NOMO-1 treated with dmso at 0.1 percent for 144 hours (cell line): ENCODE data around the gene RBFOX1.

Experiments
- DNase-seq: peaks from one replicate; lab custom pipeline; 2025; ENCODE audit not compliant: unreplicated experiment; lab: John Stamatoyannopoulos, UW

Gene RBFOX1

DNA sequence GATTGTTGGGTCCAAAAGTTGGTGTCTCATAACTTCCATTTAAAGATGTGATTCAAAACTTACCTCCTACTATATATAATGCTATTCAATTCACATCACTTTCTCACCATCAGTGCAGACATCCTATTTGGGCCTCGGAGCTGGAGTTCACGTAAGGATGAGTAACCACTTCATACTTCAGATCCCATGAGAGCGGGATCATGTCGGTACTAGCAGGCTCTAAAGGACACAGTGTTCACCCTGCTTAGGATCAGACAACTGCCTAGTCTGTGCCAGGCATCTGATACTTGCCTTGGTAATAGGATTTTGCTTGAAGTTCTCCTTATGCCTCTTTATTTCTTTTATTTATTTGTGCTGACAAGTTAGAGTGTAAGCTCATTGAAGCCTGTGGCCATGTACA is 39.5 kb downstream of the RBFOX1 start:
- DNase-seq = no peak

DNA sequence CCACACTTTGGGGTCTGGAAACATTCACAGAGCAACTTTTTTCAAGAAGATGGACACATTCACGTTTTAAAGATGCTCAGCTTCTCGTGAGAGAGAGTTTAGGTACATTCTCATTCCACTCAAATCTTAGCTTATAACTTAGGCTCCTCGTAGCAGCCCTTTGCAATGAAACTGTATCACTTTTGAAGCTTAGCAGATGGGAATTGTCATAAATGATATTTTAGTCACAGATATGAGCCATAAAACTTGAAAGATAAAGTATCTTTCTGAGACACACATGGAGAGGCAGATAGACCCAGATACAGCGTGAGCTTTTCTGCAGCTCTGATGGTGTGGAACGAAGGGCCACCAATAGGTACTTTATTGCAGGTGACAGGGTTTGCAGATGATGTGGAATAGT is 41.1 kb downstream of the RBFOX1 start:
- no peak for DNase-seq

DNA sequence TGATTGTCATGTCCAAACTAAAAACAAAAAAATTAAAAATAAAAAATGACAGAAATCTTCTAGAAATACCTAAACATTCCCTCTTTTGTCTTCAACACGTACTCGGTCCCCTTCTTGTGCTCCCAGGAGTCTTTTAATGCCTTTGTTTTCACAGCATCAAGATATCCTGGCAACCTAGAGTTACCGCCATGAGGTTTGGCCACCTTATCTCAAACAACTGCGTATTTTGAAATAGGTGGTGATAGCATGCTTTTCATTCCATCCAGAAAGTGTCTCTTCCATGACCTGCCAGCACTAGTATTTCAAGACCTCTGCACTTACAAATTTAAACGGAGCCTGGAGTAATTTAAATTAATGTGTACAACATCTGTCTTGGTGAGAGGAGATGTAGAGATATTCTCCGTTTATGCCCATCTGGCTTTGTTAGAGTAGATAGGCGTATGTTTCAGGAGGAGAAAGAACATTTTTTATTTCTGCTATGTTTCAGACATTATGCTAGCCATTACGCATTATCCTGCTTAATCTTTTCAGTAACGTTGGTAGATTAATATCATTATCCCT is 42.0 kb downstream of the RBFOX1 start:
- DNase-seq = no peak

DNA sequence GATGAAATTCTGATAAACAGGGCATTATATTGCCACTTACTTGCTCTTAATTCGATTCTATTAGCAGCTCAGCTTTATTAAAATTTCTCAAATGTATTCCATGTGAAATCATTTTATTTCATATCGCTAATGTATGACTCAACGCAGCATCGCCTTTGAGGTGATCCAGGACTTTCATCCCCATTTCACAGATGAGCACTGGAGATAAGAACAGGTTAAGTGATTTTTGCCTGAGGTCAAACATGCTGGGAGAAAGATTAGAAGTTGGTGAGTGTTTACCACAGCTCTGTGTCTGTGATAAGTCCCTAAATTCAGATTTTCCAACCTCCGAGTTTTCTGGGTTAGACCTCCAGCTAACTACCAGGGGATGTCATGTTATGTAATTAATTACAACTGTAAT is 43.6 kb downstream of the RBFOX1 start:
- no peak for DNase-seq

DNA sequence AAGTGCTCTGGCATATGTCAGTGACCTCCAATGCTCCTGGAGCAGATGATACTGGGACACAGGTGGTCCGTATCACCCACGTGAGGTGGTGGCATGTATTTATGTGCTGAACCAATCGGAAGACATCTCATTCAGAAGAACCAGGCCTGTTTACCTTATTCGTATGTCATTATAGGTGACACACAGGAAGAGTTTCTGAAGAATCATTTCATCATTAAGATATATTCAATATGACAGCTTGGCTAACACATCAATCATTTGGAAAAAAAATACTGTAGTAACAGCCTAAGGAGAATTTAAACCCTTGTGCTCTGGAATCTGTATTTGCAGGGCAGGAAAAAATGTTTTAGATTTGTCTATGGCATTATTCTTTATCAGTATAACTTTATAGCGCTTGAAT is 44.6 kb downstream of the RBFOX1 start:
- no peak for DNase-seq

DNA sequence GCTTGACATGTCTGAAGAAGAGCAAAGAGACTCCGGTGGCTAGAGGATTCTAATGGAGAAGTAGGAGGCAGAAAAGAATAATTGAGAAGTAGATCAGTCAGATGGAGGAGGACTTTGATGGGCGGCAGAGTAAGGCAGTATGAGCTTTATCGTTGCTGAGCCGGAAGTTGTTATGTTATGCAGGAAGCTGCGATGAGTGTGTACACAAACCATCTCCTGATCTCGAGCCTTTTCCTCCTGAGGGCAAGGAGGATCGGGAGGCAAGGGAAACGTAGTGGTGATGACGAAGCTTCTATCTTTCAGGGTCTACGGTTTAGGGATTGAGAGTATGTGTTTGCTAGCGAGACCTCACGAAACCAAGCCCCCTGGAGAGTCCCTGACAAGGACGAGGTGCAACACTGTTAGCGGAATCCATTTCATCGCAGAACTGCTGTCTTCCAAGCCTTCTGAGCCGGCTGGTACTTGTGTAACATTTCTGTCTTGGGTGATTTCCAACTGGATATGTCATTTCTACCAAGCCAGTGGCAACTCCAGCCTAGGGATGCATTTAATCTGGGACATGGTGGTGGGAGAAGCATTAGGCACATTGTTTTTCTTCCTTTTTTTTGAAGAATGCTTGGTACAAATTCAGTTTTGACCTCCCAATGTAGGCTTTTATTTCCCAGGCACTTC is 45.5 kb downstream of the RBFOX1 start:
- no peak for DNase-seq

DNA sequence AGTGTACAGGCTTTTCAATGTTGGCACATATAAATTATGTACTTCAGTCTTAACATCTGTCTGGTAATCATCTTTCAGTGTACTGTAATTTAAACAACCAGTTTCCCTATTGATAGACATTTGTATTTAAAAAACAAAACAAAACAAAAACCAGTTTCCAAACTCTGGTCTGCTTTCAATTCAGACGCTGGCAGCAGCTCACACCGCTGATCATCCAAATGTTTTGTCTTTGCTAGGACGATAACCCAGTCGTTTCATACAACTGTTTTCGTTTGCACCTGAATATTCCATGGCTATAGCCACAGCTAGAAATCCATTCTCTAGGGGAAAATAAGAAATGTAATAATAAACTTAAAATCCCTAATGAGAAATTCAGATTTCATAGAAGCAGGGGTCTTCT is 47.8 kb downstream of the RBFOX1 start:
- DNase-seq = no peak

DNA sequence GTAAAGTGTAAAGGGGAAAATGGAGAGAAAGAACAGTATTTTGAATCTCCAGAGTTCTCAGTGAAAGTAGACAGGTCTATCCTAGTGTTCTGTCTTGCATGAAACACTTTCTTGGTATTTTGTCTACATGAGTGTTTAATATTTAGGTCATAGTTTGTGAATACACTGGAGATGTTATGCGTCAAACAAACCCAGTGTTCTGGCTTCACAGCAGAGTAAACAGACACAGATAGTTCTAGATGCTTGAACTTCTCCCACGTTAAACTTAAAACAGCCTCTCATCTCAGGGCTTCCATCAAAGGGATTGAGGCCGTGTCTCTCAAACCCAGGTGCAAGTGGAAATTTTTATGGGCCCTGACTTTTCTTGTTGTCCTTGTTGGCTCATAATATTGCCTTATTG is 48.3 kb downstream of the RBFOX1 start:
- no peak for DNase-seq

DNA sequence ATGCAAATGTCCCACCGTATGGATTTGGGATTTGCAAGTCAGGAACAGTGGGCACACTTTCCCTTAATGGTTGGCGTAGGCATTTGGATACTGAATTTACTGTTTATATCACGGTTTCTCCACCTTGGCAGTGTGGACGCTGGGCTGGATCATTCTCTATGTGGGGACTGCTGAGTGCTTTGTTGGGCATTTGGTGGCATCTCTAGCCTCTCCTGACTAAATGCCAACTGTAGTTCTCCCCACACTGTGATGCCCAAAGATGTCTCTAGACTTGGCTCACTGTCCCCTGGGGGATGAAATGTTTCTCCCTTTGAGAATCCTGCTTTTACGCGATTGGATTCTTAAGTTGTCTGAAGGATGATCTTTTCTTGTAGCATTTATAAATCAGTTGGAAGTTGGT is 49.0 kb downstream of the RBFOX1 start:
- DNase-seq = no peak

DNA sequence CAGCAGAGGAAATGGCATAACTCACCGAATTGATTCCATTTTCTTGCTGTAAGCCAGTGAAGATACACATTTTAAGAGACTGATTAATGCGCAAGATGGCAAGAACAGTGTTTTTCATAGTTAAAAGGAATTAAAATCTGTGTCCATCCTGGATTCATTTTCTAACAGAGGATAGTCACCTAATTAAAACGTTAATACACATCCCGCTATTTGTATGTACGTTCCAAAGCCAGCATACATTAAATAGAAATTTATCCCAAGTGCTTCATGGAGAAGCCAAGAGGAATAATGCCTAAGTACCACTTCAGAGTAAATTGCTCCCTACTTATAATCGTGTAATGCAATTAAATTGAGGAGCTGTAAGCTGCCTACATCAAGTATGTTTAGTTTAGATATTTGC is 49.9 kb downstream of the RBFOX1 start:
- no peak for DNase-seq

DNA sequence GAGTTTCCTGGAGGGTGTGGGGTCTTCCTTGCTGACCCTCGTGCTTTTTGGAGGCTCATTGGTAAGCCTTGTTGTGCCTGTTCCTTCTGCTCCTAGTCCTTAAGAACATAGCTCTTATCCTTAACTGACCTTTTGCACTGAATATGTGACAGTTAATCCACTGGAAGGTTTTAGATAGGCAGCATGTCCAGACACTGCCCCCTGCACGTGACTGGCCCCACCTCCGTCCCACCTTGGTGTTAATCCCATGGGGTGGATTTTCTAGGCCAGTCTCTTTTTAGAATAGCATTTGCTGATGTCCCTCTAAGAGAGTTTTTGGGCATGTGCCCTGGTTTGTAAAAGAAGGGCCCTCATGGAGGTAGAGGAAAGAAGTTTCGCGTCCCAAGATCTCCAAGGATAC is 58.3 kb downstream of the RBFOX1 start:
- DNase-seq = no peak

DNA sequence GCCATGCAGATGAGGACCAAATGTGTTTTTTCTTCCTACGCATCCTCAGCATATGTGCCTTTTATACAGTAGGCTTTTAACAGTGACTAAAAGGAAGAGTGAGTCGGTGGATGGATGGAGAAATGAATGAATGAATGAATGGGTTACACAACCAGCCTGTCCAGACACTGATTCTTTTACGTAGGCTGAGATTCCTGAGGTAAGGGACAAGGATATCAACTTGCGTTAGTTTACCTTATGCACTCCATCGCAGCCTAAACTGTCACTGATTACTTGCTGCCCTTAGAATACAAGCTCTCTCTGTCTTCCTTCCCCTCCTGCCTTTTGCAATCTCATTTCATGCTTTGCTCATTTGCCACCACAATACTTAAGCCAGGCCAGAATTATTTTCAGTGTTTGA is 59.0 kb downstream of the RBFOX1 start:
- DNase-seq = no peak

DNA sequence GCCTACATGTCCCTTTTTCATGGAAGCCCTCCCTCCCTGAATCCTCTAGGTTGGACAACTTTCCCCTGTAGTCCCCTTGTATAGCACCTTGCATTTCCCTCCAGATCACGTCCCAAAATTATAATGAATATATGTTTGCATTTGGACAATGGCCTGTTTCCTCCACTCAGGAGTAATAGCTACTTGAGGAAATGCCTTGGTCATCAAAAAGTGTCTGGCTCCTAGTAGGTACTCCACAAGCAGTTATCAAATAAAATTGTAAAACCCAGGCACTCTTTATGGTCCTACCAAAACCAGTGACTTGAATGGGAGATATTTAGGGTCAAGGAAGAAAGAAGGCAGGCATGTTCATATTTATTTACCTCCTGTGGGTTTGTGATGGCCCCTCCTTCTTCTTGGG is 59.6 kb downstream of the RBFOX1 start:
- no peak for DNase-seq

DNA sequence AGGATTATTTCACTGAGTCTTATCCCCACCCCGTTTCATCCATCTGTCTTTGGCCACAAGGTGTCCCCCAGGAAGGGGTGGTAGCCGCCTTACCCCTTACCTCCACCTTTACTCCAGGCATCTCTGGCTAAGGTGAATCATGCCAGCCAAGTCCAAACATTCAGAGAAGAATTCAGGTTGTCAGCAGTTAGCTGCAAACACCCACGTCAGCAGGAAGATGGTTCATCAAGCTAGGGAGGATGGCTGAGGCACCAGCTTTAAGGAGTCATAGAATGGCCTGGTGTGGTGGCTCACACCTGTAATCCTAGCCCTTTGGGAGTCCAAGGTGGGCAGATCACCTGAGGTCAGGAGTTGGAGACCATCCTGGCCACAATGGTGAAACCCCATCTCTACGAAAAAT is 61.0 kb downstream of the RBFOX1 start:
- no peak for DNase-seq

DNA sequence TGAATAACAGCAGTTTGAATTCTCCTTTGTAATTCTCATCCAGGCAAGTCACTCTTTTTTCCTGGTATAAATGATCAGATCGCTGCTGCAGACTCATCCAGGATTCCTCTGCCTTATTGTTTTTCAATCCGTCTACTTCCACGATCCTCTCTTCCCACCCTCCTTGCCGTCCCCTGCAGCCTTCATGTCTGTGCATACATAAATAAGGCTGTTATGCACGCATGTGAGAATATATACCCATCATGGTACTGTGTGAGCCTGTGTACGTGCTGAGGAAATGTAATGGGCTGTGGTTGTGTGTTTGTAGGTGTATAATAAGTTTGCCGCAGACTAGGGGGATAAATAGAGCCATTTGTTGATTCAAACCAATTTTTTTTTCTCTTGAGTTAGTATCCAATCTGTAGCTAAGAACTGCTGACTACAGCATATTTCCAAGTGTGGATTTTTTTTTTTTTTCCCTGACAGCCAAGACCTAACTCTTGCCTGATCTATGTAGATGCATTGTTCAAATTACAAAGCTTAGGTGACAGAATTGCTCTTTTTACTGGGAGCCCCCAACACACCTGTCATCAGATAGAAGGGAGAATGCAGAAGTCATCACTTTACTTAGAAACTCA is 62.2 kb downstream of the RBFOX1 start:
- no peak for DNase-seq

DNA sequence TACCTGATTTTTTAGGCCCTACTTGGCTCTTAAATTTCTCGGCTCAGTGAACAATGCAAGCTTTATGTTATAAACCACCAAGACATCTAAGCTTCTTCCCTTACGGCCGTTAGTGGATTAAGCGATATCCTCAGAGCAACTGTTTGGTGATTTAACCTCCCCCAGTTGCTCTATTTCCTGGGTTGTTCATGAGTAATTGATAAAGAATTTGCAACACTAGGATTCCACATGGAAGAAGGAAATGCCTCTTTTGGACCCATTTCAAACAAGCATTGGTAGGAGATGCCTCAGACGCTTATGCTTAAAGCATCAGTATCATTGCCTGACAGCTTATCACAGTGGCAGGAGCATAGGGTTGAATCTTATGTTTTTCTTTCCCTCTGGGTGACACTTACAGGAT is 65.3 kb downstream of the RBFOX1 start:
- DNase-seq = no peak

DNA sequence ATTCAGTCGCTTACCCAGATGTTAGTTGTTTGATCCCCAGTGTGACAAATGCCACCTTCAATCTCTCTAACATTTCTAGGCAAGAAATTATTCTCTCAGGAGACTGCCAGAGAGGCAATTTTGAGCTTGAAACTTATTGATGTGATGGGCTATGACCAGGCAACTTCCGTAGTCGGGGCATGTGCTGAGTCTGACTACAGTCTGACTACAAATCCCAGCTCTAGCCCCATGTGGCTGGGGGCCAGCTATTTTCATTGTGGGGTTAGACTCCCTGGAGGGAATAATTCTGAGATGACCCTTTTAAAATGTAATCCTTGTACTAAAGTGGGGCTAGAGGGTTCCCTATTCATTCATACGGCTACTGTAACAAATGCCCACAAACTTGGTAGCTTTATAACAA is 65.9 kb downstream of the RBFOX1 start:
- DNase-seq = no peak

DNA sequence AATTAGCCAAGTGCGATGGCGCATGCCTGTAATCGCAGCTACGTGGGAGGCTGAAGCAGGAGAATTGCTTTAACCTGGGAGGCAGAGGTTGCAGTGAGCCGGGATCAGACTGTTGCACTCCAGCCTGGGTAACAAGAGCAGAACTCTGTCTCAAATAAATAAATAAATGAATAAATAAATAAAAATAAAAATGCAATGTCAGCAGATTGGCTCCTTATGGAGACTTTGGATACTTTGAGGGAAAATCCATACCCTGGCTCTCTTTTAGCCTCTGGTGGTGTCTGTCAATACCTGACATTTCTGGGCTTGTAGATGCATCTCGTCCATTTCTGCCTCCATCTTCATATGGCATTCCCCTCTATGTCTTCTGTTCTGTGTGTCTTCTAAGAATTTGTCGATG is 66.7 kb downstream of the RBFOX1 start:
- no peak for DNase-seq

DNA sequence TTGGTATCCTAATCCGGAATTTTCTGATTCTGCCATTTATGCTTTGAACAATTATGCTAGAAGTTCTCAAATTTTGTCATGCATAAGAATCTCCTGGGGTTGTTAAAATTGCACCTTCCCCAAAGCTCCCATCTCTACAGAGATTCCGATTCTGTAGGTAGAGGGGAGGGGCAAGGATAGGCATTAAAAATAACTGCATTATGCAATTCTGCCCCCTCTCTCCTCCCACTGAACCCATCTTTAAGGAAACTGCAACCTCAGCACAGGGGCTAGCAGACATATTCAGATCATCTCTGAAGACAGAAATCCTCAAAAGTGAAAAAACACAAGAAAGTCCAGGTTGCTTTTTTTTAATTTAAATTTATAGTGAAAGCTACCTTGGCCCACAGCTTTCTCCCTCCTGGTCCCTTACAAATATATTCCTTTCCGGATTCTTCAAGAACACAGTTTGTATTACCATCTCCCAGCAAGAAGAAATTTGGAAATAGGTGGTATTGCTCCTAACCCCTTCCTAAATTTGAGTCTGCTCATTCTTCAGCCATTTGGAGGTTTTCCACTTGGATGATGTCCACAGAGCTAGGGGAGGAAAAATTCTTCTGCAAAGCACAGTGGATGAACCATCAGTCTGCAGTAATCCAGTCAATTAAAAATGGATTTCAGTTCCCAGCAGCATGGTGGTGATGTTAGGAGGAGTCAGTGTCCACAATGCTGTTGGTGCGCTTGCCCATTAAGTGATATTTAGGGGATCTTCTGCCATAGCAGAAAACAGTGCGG is 67.7 kb downstream of the RBFOX1 start:
- DNase-seq = no peak

DNA sequence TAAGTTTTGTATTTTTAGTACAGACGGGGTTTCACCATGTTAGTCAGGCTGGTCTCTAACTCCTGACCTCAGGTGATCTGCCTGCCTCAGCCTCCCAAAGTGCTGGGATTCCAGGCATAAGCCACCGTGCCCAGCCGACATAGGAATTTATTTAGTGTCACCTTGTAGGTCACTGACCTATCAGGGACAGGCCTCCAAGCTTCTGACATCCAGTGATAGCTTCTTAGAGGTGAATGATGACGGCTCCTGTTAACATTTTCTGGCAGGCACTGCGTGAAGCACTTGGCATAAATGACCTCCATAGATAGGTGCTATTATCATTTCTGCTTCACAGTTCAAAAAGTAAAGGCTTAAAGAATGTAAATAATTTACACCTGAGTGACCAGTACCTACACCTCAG is 71.6 kb downstream of the RBFOX1 start:
- DNase-seq = no peak

DNA sequence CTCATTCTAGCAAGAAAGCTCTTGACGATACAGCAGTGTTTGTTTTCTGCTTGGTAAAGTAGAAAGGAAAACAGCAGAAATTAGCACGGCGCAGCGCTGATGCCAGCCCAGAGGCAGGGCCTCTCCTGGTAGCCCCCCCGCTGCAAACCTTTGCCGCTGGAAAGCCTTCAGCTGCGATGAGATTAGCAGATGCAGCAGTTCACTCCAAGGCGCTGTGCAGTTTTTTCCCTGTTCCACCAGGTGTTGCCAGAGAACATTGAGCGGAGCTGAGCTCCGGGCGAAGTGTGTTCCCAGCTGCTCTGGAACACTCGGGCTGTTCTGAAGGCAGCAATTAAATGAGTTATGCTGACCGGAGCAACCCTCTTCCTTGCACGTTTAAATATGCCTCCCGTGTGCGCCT is 72.5 kb downstream of the RBFOX1 start:
- no peak for DNase-seq

DNA sequence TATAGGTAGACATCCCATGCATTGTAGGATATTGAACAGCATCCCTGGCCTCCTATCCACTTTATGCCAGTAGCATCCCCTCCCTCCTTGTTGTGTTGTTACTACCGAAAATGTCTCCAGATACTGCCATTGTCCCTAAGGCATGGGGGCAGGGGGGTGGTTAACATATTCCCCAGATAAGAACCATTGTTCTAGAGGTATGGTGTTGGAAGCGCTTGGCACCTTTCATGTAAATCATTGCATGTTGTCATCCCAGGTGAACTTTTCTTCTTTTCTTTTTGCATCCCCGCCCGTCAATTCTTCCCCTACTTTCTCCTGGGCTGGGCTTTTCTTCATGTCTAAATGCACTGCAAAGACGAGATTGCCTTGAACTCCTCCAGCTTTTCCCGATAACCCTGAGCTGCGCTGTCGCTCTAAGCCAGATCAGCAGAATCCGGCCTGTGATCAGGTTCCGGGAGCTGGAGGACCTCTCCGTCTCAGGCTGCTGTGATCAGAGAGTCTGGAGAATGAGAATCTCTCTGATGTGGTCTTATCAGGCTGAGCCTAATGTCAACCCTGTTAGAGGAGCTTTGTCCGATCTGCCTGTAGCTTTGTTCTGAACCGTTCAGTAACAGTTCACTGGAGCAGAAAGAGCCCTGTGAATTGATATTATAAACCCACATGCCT is 76.2 kb downstream of the RBFOX1 start:
- DNase-seq = no peak
